ENCODE results near the gene CREBBP. TPM values are rescaled to one million over a fixed set of nuclear protein-coding genes. Genes with fewer than 3 reads are reported as not detected.

The CREBBP gene
- total RNA-seq, 4 donors from 2014 or later: 67.1 to 106 (median 91.0) TPM

DNA sequence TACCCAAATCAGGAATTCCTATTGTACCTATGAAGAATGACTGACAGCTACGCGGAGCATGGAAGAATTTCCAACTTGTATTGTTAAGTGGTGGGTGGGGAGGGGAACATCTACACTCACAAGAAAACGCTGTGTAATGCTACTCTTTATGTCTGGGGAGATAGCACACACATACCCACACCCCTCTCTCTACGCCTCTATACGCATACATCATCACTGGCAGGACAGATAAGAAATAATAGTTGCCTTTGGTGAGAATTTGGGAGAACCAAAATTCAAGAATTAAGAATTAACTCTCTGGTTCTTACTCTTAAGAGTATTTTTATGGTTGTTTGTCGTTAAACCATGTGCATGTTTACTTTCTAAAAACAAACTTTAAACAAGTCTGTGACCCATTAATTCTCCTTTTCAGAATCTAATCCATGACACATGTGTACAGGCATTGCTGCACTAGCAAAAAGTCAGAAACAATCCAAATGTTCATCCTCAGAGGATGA lies 33.9 kb downstream of the CREBBP start:
- Histone ChIP-seq H3K4me1 (peaks cover 0 to 57% (median 8%) of the 10 kb centered on the region in 4 donors), H3K27me3 (no peaks in the 10 kb centered on the region), H3K36me3 (peaks cover 0 to 18% (median 12%) of the 10 kb centered on the region in 3 donors), H3K27ac (no peak overlapping the region), H3K4me3 (no peak overlapping the region), H3K9me3 (no peaks in the 10 kb centered on the region)
- TF ChIP-seq POLR2A (IDR thresholded peaks at IDR 0.05) (no peak), EP300 (IDR thresholded peaks at IDR 0.05) (no peak)
- TF ChIP-seq, protein P1, sequence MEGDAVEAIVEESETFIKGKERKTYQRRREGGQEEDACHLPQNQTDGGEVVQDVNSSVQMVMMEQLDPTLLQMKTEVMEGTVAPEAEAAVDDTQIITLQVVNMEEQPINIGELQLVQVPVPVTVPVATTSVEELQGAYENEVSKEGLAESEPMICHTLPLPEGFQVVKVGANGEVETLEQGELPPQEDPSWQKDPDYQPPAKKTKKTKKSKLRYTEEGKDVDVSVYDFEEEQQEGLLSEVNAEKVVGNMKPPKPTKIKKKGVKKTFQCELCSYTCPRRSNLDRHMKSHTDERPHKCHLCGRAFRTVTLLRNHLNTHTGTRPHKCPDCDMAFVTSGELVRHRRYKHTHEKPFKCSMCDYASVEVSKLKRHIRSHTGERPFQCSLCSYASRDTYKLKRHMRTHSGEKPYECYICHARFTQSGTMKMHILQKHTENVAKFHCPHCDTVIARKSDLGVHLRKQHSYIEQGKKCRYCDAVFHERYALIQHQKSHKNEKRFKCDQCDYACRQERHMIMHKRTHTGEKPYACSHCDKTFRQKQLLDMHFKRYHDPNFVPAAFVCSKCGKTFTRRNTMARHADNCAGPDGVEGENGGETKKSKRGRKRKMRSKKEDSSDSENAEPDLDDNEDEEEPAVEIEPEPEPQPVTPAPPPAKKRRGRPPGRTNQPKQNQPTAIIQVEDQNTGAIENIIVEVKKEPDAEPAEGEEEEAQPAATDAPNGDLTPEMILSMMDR (IDR thresholded peaks at IDR 0.05): no peak
- no peak for DNase-seq (ENCODE audit: low spot score in 2 of 2)
- 76 to 86% methylated on average over 6 of the region's 6 CpGs for WGBS, 2 donors

DNA sequence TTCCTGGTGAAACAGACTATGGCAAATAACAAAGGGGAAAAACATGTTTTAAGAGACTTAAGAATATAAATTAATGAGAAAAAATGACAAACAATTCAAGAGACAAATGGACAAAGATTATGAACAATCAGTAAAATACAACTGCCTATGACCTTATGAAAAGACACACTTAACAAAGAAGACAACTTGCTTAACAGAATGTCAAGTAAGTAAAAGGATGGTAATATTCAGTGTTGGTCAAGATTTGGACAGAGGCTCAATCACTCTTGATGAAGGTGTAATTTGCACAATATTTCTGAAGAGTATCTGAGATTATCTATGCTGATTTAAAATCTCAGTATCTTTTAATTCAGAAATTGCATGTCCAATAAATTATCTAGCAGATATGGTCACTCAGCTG lies 34.4 kb downstream of the CREBBP start:
- DNase-seq (ENCODE audit: low spot score in 2 of 2): no peak
- Histone ChIP-seq H3K4me1 (peaks cover 0 to 63% (median 10%) of the 10 kb centered on the region in 4 donors), H3K27me3 (no peaks in the 10 kb centered on the region), H3K4me3 (no peak overlapping the region), H3K27ac (no peak overlapping the region), H3K36me3 (peaks cover 0 to 18% (median 12%) of the 10 kb centered on the region in 3 donors), H3K9me3 (no peaks in the 10 kb centered on the region)
- TF ChIP-seq, protein P1 (IDR thresholded peaks at IDR 0.05): no peak
- TF ChIP-seq EP300 (IDR thresholded peaks at IDR 0.05): no peak
- TF ChIP-seq POLR2A (IDR thresholded peaks at IDR 0.05): no peak

DNA sequence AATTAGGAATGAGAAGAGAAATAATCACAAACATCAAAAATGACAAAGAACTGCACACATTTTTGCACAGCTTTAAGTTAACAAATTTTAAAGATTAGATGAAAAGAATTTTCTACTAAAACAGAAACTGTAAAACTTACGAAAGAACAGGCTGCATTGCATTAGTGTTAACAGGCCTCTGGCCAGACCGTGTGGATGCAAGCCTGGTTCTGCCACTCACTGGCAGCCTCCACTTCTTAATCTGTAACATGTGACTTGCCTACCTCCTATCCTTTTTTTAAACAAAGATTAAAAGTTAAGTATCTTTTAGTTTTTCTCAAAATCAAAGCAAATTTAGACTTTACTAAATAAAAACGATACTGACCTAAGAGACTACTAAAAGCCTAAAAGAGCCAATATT lies 37.5 kb downstream of the CREBBP start:
- H3K36me3 ChIP-seq: peaks cover 0 to 7% (median 0%) of the 10 kb centered on the region in 3 donors
- H3K27me3 ChIP-seq: no peaks in the 10 kb centered on the region
- H3K27ac ChIP-seq: no peak overlapping the region
- WGBS, 2 donors: 49 to 67% methylated on average over 3 of the region's 3 CpGs
- no peak overlapping the region for H3K4me3 ChIP-seq
- TF ChIP-seq POLR2A (IDR thresholded peaks at IDR 0.05): no peak
- no peak for TF ChIP-seq EP300 (IDR thresholded peaks at IDR 0.05)
- TF ChIP-seq, protein P1 (IDR thresholded peaks at IDR 0.05): no peak
- H3K4me1 ChIP-seq: peaks cover 0 to 75% (median 16%) of the 10 kb centered on the region in 4 donors
- H3K9me3 ChIP-seq: no peaks in the 10 kb centered on the region
- DNase-seq (ENCODE audit: low spot score in 2 of 2): no peak

DNA sequence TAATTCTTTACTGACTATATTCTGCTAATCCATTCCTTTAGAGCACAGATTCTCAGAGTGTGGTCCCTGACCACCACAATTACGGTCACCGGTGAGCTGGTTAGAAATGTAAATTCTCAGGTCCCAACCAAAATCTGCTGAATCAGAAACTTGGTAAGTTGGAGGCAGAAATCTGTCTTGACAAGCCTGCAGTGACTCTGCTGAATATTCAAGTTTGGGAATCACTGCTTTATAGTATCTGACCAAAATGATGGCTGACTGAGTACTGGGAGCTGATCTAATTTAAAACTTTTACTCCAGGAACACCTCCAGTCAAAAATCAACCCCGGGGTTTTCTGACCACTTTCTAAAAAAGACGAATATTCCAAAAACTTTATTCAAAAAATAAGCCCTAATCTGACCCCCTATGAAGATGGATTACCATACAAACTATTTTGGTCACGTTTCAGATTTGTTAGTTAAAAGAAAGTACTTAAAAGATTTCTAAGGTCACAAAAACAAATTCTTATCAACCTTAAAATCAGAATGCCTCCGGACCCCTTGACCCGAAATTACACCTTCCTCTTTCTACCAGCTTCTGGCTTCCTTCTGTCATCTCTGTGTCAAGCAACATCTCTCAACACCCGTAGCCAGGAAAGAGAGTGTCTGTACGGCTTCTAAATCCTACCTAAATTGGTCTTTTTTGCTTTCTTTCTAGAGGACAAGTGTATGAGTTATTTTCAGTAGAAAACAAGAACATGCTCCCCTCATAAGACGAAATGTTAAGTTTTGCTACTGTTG lies 38.6 kb downstream of the CREBBP start:
- Histone ChIP-seq H3K36me3 (no peaks in the 10 kb centered on the region), H3K4me1 (peaks cover 0 to 71% (median 16%) of the 10 kb centered on the region in 4 donors), H3K9me3 (no peaks in the 10 kb centered on the region), H3K27ac (no peak overlapping the region), H3K4me3 (no peak overlapping the region), H3K27me3 (no peaks in the 10 kb centered on the region)
- TF ChIP-seq, protein P1 (IDR thresholded peaks at IDR 0.05): no peak
- TF ChIP-seq EP300 (IDR thresholded peaks at IDR 0.05) (no peak), POLR2A (IDR thresholded peaks at IDR 0.05) (no peak)
- DNase-seq (ENCODE audit: low spot score in 2 of 2): no peak
- 73 to 74% methylated on average over 10 of the region's 10 CpGs for WGBS, 2 donors

DNA sequence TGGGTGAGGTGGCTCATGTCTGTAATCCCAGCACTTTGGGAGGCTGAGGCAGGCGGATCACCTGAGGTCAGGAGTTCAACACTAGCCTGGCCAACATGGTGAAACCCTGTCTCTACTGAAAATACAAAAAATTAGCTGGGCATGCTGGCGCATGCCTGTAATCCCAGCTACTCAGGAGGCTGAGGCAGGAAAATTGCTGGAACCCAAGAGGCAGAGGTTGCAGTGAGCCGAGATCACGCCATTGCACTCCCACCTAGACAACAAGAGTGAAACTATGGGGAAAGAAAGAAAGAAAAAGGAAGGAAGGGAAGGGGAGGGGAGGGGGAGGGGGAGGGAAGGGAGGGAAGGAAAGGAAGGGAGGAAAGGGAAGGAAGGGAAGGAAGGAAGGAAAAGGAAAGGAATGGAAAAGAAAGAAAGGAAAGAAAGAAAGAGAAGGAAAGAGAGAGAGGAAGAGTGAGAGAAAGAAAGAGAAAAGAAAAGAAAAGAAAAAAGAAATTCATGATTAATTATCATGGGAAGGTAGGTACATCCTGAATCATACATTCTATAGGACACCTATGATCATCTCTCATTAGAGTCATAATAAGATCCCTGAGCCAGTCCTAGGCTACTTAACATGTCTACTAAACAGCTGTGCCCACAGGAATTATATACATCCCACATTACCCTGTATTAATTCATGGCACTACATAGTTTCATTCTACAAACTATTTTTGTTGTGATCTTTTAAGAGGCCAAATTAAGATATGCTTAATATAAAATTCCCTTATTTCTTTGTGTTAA lies 40.9 kb downstream of the CREBBP start:
- peaks cover 0 to 62% (median 16%) of the 10 kb centered on the region in 4 donors for H3K4me1 ChIP-seq
- 92% methylated on average over 4 of the region's 4 CpGs for WGBS, 2 donors
- H3K4me3 ChIP-seq: no peak overlapping the region
- TF ChIP-seq EP300 (IDR thresholded peaks at IDR 0.05) (no peak), POLR2A (IDR thresholded peaks at IDR 0.05) (no peak)
- TF ChIP-seq, protein P1 (IDR thresholded peaks at IDR 0.05): no peak
- no peaks in the 10 kb centered on the region for H3K36me3 ChIP-seq
- no peaks in the 10 kb centered on the region for H3K27me3 ChIP-seq
- DNase-seq (ENCODE audit: low spot score in 2 of 2): no peak
- H3K27ac ChIP-seq: no peak overlapping the region
- no peaks in the 10 kb centered on the region for H3K9me3 ChIP-seq
